Measurements from ENCODE around the gene EFCAB6.

Gene EFCAB6

GRCh38 chr22:43830931-43831560 is 18.9 kb upstream of the EFCAB6 start:
- no peak for DNase-seq (ENCODE audit: low read depth)

- DNase-seq (ENCODE audit: low read depth): no peak
Measured at GRCh38 chr22:43829904-43830851, 18.1 kb upstream of the EFCAB6 start.

GRCh38 chr22:43828998-43829782 is 17.1 kb upstream of the EFCAB6 start:
- DNase-seq (ENCODE audit: low read depth): no peak

DNA sequence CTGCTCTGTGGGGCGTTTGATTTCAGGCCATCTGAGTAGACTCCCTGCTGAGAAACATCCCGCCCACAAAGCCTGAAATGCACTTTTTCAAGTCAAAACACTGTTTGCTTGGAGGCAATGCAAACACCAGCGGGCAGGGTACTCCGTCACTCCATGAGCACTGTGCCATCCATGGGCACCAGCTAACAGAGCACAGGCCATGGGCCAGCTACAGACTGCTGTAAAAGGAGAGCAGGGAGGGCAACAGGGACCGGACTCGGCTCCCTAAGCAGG is 16.6 kb upstream of the EFCAB6 start:
- DNase-seq (ENCODE audit: low read depth): no peak

- no peak for DNase-seq (ENCODE audit: low read depth)
Measured at GRCh38 chr22:43827926-43828724, 16.0 kb upstream of the EFCAB6 start.

- no peak for DNase-seq (ENCODE audit: low read depth)
Measured at GRCh38 chr22:43827003-43827735, 15.1 kb upstream of the EFCAB6 start.

DNA sequence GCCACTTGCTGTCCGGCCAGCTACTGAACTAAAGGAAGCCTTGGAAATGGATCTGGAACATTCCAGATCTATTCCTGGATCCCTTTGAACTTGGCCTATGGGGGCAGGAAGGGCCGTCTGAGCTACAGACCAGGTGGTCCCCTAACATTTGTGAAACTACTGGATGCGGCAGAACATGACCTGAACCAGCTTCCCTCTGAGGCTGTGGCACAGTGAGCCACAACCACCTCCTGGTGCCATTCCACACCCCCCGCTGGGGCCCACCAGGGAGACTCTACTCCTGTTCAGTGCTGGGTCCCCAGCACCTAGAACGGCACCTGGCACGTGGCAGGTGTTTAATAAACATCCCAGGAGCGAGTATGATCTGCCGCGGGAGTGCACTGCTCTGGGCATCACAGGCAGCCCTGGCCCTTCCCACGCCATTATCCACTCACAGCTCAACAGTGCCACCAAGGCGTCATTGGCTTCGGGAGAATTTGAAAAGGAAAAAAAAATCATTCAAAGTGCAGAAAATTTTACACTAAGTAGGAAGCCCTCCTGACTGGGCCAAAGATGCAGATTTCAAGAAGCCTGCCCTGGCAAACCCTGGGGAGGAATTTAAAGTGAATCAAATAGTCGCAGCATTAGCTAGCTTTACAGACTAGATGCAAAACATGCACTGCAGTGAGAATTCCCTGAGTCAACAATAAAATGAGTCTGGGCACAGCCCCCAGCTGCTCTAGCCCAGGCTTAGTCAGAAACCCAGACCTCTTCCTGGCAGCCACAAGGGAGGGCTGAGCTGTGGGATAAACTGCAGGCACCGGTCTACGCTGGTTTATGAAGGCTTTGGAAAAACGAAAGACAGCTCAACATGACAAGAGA is 14.3 kb upstream of the EFCAB6 start:
- DNase-seq (ENCODE audit: low read depth): peak; percentile 70

GRCh38 chr22:43825651-43826050 is 13.5 kb upstream of the EFCAB6 start:
- no peak for DNase-seq (ENCODE audit: low read depth)

DNA sequence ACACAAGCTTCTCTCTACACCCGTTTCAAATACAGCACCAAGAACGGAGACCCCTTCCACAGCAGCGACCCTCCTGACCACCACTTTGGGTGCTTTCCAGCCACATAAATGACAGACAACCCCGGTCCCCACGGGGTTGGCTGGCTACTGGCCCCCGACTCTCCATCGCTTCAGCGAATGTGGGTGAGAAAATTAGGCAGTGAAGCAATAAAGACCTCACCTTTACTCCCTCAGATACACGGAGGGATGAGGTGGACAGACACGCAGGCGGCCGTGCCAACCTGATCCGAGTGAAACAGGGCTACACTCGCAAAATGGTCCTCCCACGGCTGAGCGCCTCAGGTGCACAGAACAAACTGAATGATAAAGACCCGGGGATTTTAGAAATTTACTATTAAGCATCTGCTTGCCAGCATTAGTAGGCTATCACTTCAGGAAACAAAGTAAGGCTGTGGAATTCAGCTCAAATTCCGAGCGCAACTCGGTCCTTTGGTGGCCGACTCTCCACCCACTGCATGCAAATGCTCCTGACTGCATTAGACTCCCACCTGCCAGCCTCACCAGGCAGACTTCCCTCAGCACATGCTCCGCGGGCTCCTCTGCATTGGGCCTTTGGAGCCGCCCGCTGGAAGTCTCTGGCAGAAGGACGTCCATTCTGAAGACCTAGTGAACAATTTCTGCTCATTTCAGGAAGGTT is 12.8 kb upstream of the EFCAB6 start:
- DNase-seq (ENCODE audit: low read depth): no peak

DNA sequence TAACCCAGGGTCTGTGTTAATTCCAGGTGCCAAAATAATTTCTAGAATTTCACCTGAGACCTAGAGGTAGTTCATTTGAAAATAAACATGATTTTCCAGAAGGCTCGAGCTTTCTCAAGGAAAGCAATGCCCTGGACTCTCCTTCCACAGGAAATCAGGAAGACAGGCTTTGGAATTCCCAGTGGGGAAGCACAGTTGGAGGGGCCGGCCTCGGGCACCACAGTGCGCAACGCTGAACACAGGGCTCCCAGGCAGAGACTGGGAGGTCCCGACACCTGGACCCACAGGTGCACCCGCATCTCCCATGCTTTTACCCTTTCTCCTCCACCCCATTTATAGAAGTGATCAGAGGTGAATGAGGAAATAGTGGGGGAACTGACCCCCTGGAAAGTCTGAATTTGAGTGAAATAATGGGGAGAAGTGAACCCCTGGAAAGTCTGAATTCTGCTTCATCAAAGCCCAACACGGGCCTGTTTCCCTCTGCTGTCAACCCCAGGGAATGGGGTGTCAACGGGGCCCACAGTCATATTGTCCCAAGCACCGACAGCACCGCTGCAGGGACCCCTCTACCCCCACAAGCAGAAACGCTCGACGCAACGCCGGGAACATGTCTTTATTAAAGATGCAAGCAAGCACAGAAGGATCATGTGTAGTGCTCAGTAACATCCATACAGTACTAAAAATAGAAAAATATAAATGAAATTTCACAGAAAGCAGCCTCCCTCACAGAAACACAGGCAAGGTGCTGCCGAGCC is 12.0 kb upstream of the EFCAB6 start:
- DNase-seq (ENCODE audit: low read depth): no peak

DNA sequence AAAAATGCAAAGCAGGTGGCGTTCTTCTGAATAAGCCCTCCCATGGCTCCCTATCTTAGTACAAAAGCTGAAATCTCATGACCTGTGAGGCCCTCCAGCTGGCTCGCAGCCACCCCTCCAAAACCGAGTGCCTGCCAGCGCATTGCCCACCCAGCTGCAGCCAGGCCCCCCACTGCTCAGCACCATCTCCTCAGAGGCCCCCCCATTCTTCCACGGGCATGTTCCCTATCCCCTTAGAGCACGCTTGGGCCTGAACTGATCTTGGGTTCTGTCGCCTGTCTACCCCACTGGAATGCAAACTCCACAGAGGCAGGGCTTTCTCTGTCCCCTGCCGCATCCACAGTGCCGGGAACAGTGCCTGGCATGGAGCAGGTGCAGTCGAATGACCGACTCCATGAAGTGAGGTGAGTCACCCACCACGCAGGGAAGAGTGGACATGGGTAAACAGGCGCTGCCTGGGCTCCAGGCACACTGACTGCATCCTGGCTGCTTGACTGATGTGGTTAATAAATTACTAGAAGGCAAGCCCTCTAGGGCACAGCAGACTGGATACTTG is 11.3 kb upstream of the EFCAB6 start:
- DNase-seq (ENCODE audit: low read depth): no peak

DNA sequence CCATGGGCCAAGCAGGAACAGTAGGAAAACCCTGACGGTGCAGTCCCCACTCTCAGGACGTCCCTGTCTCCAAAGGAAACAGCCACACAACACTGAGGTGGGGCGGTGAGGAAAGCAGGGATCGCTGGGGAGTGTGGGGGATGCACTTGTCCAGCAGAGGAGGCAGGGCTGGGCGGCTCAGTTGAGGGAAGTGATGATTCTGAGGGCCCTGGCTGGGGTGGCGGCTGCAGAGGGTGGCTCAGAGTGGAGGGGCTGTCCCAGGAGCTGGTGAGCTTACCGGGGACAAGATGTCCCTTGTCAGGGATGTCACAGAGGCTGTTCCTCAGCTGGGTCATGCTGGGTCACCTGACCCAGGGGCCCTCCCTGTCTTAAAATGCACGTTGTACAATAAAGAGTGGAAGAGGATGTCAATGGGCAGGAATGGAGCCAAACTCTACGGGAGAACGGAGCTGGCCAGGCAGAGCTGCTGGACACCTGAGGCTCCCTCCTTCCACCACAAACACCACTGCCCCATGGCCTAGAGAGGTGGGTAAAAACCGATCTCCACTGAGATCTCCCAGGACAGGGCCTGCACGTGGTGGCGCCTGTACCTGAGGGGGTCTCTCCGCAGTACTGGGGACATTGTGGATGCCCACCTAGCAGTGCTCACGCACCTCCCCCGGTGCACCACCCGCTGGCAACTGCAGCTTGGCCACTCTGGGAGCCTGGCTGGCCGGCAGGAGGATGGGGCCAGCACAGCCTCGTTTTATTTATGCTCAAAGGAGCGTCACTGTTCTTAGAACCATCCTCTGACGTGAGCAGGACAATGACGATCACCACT is 9.7 kb upstream of the EFCAB6 start:
- no peak for DNase-seq (ENCODE audit: low read depth)

DNA sequence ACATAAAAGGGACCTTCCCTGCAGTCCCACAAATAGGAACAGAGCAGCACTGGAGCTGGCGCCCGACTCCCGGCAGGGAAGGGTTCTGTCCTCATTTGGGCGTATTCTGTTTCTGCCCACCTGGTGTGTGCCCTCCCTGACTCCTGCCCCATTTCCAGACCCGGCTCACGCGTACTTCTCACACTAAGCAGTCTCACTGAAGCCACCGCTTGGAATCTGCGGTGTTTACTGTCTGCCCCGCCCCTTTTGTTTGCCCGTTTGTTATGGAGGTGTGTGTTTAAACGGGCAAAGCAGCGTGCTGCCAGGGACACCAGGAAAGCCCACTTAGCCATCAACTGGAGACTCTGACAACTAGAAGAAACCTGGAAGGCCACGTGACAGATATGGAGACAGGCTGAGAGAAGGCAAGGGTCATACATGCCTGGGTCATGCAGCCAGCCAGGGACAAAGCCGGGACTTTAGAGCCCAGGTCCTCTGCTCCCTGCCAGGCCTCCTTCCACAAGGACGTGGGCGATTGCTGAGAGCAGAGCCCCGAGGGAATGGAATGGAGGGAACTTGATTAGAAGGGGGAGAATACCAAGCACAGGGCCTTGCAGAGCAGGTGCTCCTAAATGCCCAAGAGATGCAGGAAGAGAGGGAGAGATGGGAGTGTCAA is 8.7 kb upstream of the EFCAB6 start:
- DNase-seq (ENCODE audit: low read depth): no peak

GRCh38 chr22:43819931-43820640 is 8.0 kb upstream of the EFCAB6 start:
- no peak for DNase-seq (ENCODE audit: low read depth)

- DNase-seq (ENCODE audit: low read depth): no peak
Measured at GRCh38 chr22:43819421-43819921, 7.4 kb upstream of the EFCAB6 start.

DNA sequence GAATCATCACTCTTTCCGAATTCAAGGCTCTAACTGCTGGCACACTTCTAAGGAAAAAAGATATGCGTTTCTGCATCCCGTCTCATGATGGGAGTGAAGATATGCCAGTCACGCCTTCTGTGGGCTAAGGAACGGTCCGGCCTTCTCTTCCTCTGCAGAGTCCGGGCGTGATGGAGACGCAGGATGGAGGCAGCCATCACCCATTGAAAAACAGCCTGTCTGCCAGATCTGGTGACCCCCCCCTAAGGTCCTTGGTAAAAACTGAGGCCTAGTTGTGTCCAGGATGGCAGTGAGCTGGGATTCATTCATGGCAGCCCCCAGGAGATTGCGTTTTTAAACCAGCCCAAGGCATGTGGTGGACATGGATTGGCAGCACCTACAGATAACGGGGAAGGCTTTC is 6.9 kb upstream of the EFCAB6 start:
- DNase-seq (ENCODE audit: low read depth): no peak
